ENCODE results near the gene CDH13.

DNA sequence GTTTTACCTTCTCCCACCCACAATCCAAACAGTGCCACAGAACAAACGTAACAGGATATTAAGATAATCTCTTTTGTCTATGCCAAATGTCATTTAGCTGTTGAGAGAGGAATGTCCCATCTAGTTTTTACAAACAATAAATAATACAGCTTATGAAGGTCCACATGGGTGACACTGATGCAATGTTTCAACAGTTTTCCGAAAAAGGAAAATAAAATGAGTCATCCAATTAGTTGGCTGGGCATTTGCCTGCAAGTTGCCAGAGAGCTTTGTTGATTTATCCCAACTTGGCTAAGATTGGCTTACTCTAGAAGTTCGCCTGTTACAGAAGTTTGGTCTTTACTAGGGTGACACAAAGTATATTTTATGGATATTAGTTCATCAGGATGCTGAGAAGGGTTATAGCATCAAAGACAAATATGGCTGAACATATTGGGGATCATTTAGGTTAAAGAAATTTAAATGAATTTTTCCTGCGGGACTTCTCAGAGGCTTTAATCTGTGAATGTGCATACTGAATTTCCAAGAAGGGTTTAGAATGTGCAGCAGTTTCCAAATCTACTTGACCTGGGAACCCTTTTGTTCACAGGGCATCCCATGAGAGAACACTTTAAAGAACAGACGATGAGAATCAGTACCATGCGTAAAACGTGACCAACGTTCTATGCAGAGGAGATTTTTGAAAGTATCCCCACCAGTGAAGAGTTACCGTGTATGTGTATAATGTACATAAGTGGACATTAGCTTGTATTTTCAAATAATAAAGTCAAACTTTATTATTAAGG lies 73.1 kb downstream of the CDH13 start:
- TF ChIP-seq, protein P1, sequence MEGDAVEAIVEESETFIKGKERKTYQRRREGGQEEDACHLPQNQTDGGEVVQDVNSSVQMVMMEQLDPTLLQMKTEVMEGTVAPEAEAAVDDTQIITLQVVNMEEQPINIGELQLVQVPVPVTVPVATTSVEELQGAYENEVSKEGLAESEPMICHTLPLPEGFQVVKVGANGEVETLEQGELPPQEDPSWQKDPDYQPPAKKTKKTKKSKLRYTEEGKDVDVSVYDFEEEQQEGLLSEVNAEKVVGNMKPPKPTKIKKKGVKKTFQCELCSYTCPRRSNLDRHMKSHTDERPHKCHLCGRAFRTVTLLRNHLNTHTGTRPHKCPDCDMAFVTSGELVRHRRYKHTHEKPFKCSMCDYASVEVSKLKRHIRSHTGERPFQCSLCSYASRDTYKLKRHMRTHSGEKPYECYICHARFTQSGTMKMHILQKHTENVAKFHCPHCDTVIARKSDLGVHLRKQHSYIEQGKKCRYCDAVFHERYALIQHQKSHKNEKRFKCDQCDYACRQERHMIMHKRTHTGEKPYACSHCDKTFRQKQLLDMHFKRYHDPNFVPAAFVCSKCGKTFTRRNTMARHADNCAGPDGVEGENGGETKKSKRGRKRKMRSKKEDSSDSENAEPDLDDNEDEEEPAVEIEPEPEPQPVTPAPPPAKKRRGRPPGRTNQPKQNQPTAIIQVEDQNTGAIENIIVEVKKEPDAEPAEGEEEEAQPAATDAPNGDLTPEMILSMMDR (IDR thresholded peaks at IDR 0.05; ENCODE audit: low read length) = no peak
- no peak for TF ChIP-seq EZH2 (optimal IDR thresholded peaks at IDR 0.05; ENCODE audit: low read depth, low read length)
- no peak for TF ChIP-seq EZH2phosphoT487 (IDR thresholded peaks at IDR 0.05; ENCODE audit: low read length)
